ENCODE results near the gene CTNNBL1. TPM values are rescaled to one million over a fixed set of nuclear protein-coding genes. Genes with fewer than 3 reads are reported as not detected.

CTNNBL1 gene
- total RNA-seq, 2 experiments from 2014 or later: 31.1 to 33.4 TPM

DNA sequence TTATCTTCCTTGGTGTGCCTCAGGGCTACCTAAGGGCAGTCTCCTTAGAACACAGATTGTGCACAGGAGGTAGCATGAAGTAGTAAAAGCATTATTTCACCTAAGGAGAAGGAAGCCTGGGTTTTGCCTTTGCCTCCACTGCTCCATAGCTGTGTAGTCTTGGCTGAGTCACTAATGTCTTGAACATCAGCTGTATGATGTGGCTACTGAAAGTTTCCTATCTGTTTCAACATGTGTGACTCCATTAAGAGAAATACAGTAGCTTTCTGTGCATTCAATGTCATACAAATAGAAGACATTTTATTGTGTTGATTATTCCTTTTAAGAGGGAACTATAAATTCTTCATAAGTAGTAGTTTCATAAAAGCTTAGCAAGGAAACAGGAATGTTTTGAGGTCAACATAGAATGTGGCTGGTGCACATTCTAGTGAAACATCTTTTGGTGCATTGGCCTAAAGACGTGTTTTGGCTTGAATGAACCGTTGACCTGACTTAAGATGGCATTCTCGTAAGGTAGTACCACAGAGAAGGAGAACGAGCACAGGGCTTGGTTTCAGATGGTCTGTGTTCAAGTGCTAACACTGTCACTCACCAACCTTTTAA lies 70.6 kb downstream of the CTNNBL1 start:
- H3K36me3 Mint-ChIP-seq (ENCODE audit: low read depth): peaks cover 90% of the 10 kb centered on the region
- Histone ChIP-seq H3K4me1 (ENCODE audit: insufficient read depth, low read length) (no peaks in the 10 kb centered on the region), H3K9me3 (ENCODE audit: control insufficient read depth in 1 of 2, insufficient read depth in 1 of 2, low read length in 2 of 2) (no peaks in the 10 kb centered on the region), H3K4me3 (ENCODE audit: low read length) (no peak overlapping the region), H3K27me3 (ENCODE audit: control insufficient read depth in 1 of 2, insufficient read depth in 2 of 2, low read length in 2 of 2) (no peaks in the 10 kb centered on the region), H3K36me3 (ENCODE audit: insufficient read depth, low read length) (peaks cover 26% of the 10 kb centered on the region), H3K27ac (ENCODE audit: low read depth in 1 of 2, low read length in 2 of 2) (no peak overlapping the region)
- no peak overlapping the region for H3K4me3 Mint-ChIP-seq
- DNase-seq: no peak
- no peak overlapping the region for H3K27ac Mint-ChIP-seq
- TF ChIP-seq, protein P1, sequence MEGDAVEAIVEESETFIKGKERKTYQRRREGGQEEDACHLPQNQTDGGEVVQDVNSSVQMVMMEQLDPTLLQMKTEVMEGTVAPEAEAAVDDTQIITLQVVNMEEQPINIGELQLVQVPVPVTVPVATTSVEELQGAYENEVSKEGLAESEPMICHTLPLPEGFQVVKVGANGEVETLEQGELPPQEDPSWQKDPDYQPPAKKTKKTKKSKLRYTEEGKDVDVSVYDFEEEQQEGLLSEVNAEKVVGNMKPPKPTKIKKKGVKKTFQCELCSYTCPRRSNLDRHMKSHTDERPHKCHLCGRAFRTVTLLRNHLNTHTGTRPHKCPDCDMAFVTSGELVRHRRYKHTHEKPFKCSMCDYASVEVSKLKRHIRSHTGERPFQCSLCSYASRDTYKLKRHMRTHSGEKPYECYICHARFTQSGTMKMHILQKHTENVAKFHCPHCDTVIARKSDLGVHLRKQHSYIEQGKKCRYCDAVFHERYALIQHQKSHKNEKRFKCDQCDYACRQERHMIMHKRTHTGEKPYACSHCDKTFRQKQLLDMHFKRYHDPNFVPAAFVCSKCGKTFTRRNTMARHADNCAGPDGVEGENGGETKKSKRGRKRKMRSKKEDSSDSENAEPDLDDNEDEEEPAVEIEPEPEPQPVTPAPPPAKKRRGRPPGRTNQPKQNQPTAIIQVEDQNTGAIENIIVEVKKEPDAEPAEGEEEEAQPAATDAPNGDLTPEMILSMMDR (IDR thresholded peaks at IDR 0.05): no peak
- CTCF ChIA-PET: interaction anchor here (1.3 kb wide), 1 partner anchor 8 kb away, joined by 3 read pairs; no protein-coding TSS in a partner anchor
- H3K27me3 Mint-ChIP-seq: no peaks in the 10 kb centered on the region
- H3K4me1 Mint-ChIP-seq (ENCODE audit: low read depth): no peaks in the 10 kb centered on the region
- intact Hi-C loops (cut with DNase I, micrococcal nuclease): no loop called here
- no peaks in the 10 kb centered on the region for H3K9me3 Mint-ChIP-seq
- ATAC-seq (ENCODE audit: poor library complexity): no peak
- POLR2A ChIA-PET: no interaction called here

DNA sequence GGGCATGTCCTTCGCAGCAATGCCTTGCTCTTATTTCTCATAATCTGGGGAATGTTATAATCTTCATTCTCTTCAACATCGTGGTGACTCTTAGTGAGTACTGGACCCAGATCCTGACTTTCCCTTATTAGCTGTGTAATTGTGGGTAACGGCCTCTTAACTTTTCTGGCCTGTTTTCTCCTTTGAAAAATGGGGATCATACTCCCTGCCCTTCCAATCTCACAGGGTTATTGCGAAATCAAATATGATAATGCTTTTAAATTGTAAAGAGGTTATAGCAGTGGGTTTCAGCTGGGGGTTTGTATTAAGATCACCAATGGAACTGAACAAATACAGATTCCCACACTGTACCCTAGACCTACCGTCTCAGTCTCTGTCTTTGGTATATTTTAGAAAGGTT lies 77.1 kb downstream of the CTNNBL1 start:
- H3K4me1 Mint-ChIP-seq (ENCODE audit: low read depth): no peaks in the 10 kb centered on the region
- no peaks in the 10 kb centered on the region for H3K27me3 ChIP-seq (ENCODE audit: control insufficient read depth in 1 of 2, insufficient read depth in 2 of 2, low read length in 2 of 2)
- DNase-seq (no peak), ATAC-seq (ENCODE audit: poor library complexity) (no peak)
- peaks cover 13% of the 10 kb centered on the region for H3K36me3 ChIP-seq (ENCODE audit: insufficient read depth, low read length)
- no peak overlapping the region for H3K4me3 Mint-ChIP-seq
- H3K27me3 Mint-ChIP-seq: no peaks in the 10 kb centered on the region
- H3K27ac Mint-ChIP-seq: no peak overlapping the region
- TF ChIP-seq, protein P1 (IDR thresholded peaks at IDR 0.05): no peak
- CTCF ChIA-PET: no interaction called here
- no peak overlapping the region for H3K27ac ChIP-seq (ENCODE audit: low read depth in 1 of 2, low read length in 2 of 2)
- no peak overlapping the region for H3K4me3 ChIP-seq (ENCODE audit: low read length)
- no peaks in the 10 kb centered on the region for H3K4me1 ChIP-seq (ENCODE audit: insufficient read depth, low read length)
- peaks cover 85% of the 10 kb centered on the region for H3K36me3 Mint-ChIP-seq (ENCODE audit: low read depth)
- POLR2A ChIA-PET: no interaction called here
- no peaks in the 10 kb centered on the region for H3K9me3 ChIP-seq (ENCODE audit: control insufficient read depth in 1 of 2, insufficient read depth in 1 of 2, low read length in 2 of 2)
- intact Hi-C loops (cut with DNase I, micrococcal nuclease): no loop called here
- no peaks in the 10 kb centered on the region for H3K9me3 Mint-ChIP-seq

DNA sequence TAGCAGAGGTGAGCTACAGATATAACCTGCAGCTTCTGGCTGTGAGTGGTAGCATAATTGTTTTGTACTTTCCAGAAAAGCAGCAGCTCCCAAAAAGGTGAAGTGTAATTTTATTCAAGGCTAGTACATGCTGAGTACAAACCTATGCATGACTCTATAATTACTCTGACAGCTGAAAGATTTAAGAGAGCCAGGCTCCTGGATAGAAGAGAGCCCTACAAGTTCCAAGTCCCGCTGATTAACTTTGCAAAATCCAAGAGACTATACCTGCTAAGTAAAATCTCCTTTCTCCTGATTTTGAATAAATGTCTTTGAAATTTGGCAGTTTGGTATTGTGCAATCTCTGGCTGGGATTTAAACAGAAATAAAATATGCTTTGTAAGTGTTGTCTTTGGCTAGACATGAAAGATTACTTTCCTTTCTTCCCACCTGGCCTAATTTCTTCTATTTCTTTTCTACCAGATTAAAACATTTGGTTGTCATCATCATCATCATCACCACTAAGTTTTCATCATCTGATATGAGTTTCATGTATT lies 79.5 kb downstream of the CTNNBL1 start:
- no peak overlapping the region for H3K27ac Mint-ChIP-seq
- TF ChIP-seq, protein P1 (IDR thresholded peaks at IDR 0.05): no peak
- POLR2A ChIA-PET: no interaction called here

More for the DNA sequence above, 79.5 kb downstream of the CTNNBL1 start:
- H3K4me1 ChIP-seq (ENCODE audit: insufficient read depth, low read length): no peaks in the 10 kb centered on the region
- peaks cover 85% of the 10 kb centered on the region for H3K36me3 Mint-ChIP-seq (ENCODE audit: low read depth)
- H3K4me3 Mint-ChIP-seq: no peak overlapping the region
- H3K36me3 ChIP-seq (ENCODE audit: insufficient read depth, low read length): peaks cover 24% of the 10 kb centered on the region
- no peaks in the 10 kb centered on the region for H3K9me3 Mint-ChIP-seq
- DNase-seq (no peak), ATAC-seq (ENCODE audit: poor library complexity) (no peak)
- no peaks in the 10 kb centered on the region for H3K9me3 ChIP-seq (ENCODE audit: control insufficient read depth in 1 of 2, insufficient read depth in 1 of 2, low read length in 2 of 2)
- CTCF ChIA-PET: no interaction called here
- no peaks in the 10 kb centered on the region for H3K27me3 ChIP-seq (ENCODE audit: control insufficient read depth in 1 of 2, insufficient read depth in 2 of 2, low read length in 2 of 2)
- intact Hi-C loops (cut with DNase I, micrococcal nuclease): no loop called here
- no peak overlapping the region for H3K4me3 ChIP-seq (ENCODE audit: low read length)
- no peaks in the 10 kb centered on the region for H3K27me3 Mint-ChIP-seq
- no peaks in the 10 kb centered on the region for H3K4me1 Mint-ChIP-seq (ENCODE audit: low read depth)
- no peak overlapping the region for H3K27ac ChIP-seq (ENCODE audit: low read depth in 1 of 2, low read length in 2 of 2)

Data from CD4-positive, alpha-beta T cell (primary cell).